GM12878 (cell line): Measurements from ENCODE around the gene CTNNA3. TPM values are rescaled to one million over a fixed set of nuclear protein-coding genes. Genes with fewer than 3 reads are reported as not detected.
A peak's percentile ranks its signal among the peaks of the same experiment; 100 is the strongest.

Experiments used
- ATAC-seq: fragments of 200-7000 bp; cut with Tn5 transposase; 3 replicates; pipeline ENCODE4 v1.9.1; 2020; ENCODE audit warnings: mild to moderate bottlenecking, moderate library complexity
- BruUV-seq: library from RNA; stranded (reverse); fragments of 400-500 nt; replicated peaks from 2 replicates; lab custom pipeline; 2021; lab: Mats Ljungman, UMichigan
- CTCF ChIA-PET: fragments of 300-600 bp; sonication (Branson Sonifier 250); formaldehyde crosslinking; extraction: SDS; loops from one replicate; lab custom pipeline; 2021; ENCODE audit warnings: inconsistent platforms; lab: Yijun Ruan, JAX
- POLR2A ChIA-PET: fragments of 350-600 bp; formaldehyde crosslinking; extraction: SDS; loops from one replicate; lab custom pipeline; 2021; ENCODE audit warnings: inconsistent platforms; lab: Charles Lee
- RAD21 ChIA-PET: fragments of 300-600 bp; sonication (Branson Sonifier 250); formaldehyde crosslinking; loops from one replicate; lab custom pipeline; 2023; ENCODE audit warnings: antibody characterized with exemption; ENCODE audit not compliant: unreplicated experiment; lab: Charles Lee
- SMC1A ChIA-PET: fragments of 300-600 bp; sonication (Branson Sonifier 250); formaldehyde crosslinking; loops from one replicate; lab custom pipeline; 2023; ENCODE audit not compliant: unreplicated experiment, uncharacterized antibody; lab: Charles Lee
- DNase-seq: peaks from one replicate; pipeline ENCODE4 v3.0.0-alpha.2; 2011; ENCODE audit warnings: low read depth, low spot score
- FAIRE-seq: peaks from 3 replicates; lab custom pipeline; 2011; peaks lifted over from hg19 to GRCh38; lab: Jason Lieb, UNC
- H2AFZ ChIP-seq: 2 replicates; pipeline ENCODE4 v1.6.0; 2011; ENCODE audit warnings: low read depth, low read length, control low read depth; ENCODE audit not compliant: control insufficient read depth
- H3K27ac ChIP-seq: 2 replicates; pipeline ENCODE4 v1.5.1; 2011; ENCODE audit warnings: control low read depth; ENCODE audit not compliant: control insufficient read depth, insufficient read depth
- H3K27me3 ChIP-seq, 2 experiments: replicated peaks in 1 of 2; 2 replicates each; pipeline versions ENCODE4 v1.6.0 to v1.6.1; 2011; ENCODE audit warnings: low read length in 1 of 2; ENCODE audit not compliant: control insufficient read depth in 2 of 2, insufficient read depth in 2 of 2
- H3K36me3 ChIP-seq, 2 experiments: 2 replicates each; pipeline ENCODE4 v1.5.1; 2011; ENCODE audit warnings: low read length in 1 of 2; ENCODE audit not compliant: control insufficient read depth in 2 of 2, insufficient read depth in 2 of 2
- H3K4me1 ChIP-seq: 2 replicates; pipeline ENCODE4 v1.6.1; 2011; ENCODE audit warnings: mild to moderate bottlenecking, low read length, moderate library complexity, mixed read lengths; ENCODE audit not compliant: control insufficient read depth, insufficient read depth
- H3K4me2 ChIP-seq: 2 replicates; pipeline ENCODE4 v1.6.0; 2011; ENCODE audit warnings: control low read depth; ENCODE audit not compliant: control insufficient read depth, insufficient read depth
- H3K4me3 ChIP-seq: fragments of 200-600 bp; sonication (generic); 2 replicates; pipeline ENCODE4 v1.5.1; 2016
- H3K79me2 ChIP-seq: 2 replicates; pipeline ENCODE4 v1.6.0; 2011; ENCODE audit warnings: low read length; ENCODE audit not compliant: control insufficient read depth, insufficient read depth
- H3K9ac ChIP-seq: 2 replicates; pipeline ENCODE4 v1.8.0; 2011; ENCODE audit warnings: low read length, control low read depth, mixed read lengths; ENCODE audit not compliant: control insufficient read depth, insufficient read depth
- H3K9me3 ChIP-seq: replicated peaks from 3 replicates; pipeline ENCODE4 v1.5.1; 2011; ENCODE audit warnings: mild to moderate bottlenecking, low read length; ENCODE audit not compliant: control insufficient read depth, insufficient read depth
- H4K20me1 ChIP-seq: 2 replicates; pipeline ENCODE4 v1.6.0; 2011; ENCODE audit not compliant: control insufficient read depth, insufficient read depth
- EGR1 ChIP-seq, 2 experiments: IDR thresholded peaks; 1 replicate in 1 of 2; 2 replicates in 1 of 2; pipeline ENCODE4 v1.6.1; 2011 to 2012; ENCODE audit warnings: low read depth in 2 of 2, low read length in 2 of 2, borderline replicate concordance in 1 of 2, mild to moderate bottlenecking in 1 of 2, moderate library complexity in 1 of 2
- IKZF1 ChIP-seq: fragments of 450-650 bp; conservative IDR thresholded peaks from 2 replicates; pipeline ENCODE4 v1.6.1; 2017; ENCODE audit warnings: antibody characterized with exemption, mild to moderate bottlenecking
- IKZF2 ChIP-seq, 2 experiments: fragments of 450-650 bp; IDR thresholded peaks; 2 replicates each; pipeline ENCODE4 v1.6.1; 2017; ENCODE audit warnings: mild to moderate bottlenecking in 2 of 2, moderate library complexity in 2 of 2
- NR2F1 ChIP-seq: fragments of 450-650 bp; conservative IDR thresholded peaks from 2 replicates; pipeline ENCODE4 v1.6.1; 2017; ENCODE audit warnings: mild to moderate bottlenecking
- ZNF384 ChIP-seq: IDR thresholded peaks from 2 replicates; pipeline ENCODE4 v1.6.1; 2012; ENCODE audit warnings: low read depth, mild to moderate bottlenecking, low read length, improper control_type of control experiment, borderline replicate concordance
- WGBS: methylation state at CpG from one replicate; pipeline ENCODE4 v1.1.6; 2016; ENCODE audit warnings: low lambda C conversion rate; ENCODE audit not compliant: insufficient replicate concordance, insufficient coverage; ENCODE audit errors: missing lambda C conversion rate; 5-methylcytosine and 5-hydroxymethylcytosine counted together
- in situ Hi-C: fragments of 300-500 bp; cut with MboI; formaldehyde crosslinking; loops from 9 replicates; pipeline ENCODE4 v1.14.3; 2018; ENCODE audit warnings: mixed read lengths
- intact Hi-C: fragments of 100-400 bp; cut with micrococcal nuclease; formaldehyde crosslinking; loops from one replicate; pipeline ENCODE4 v1.14.2; 2022; ENCODE audit not compliant: unreplicated experiment
- polyA plus RNA-seq, 11 experiments: library from polyadenylated mRNA; depleted of rRNA in 4 of 11; unstranded in 6 of 11; stranded (reverse) in 5 of 11; fragments of >200 nt; fragmentation: Nextera tagmentation in 4 of 11; fragmentation: Illumina TruSeq in 1 of 11; extraction: Ambion mirVana in 4 of 11; extraction: Trizol in 1 of 11; gene quantifications; 1 replicate in 1 of 11; 2 replicates in 10 of 11; pipeline versions ENCODE4 v1.2.1 to v1.2.3, GENCODE V29; 2011 to 2016; ENCODE audit warnings: inconsistent platforms in 2 of 11, missing spikeins in 2 of 11, low read depth in 1 of 11
- total RNA-seq, 4 experiments: library from RNA; depleted of rRNA in 3 of 4; stranded (reverse); fragments of >200 nt in 3 of 4; fragmentation: Illumina TruSeq in 1 of 4; extraction: Trizol in 1 of 4; gene quantifications; 2 replicates each; pipeline versions ENCODE4 v1.2.1 to v1.2.3, GENCODE V29; 2013 to 2021
- TF ChIP-seq, protein P1 (sequence below): fragments of 450-650 bp; IDR thresholded peaks from 2 replicates; pipeline ENCODE4 v1.6.1; 2016; ENCODE audit warnings: mild to moderate bottlenecking
- TF ChIP-seq, protein P2 (sequence below): IDR thresholded peaks from 2 replicates; pipeline ENCODE4 v1.6.1; 2011; ENCODE audit warnings: borderline replicate concordance, low read depth, mild to moderate bottlenecking, moderate library complexity, low read length; ENCODE audit not compliant: insufficient read depth, poor library complexity, severe bottlenecking

Gene CTNNA3
- total and polyA plus RNA-seq, 10 of the 15 experiments (the other 5 are each of a cell fraction or from before 2014, with no cell fraction given) = under 0.01 to 4.5 (median 0.22) TPM; not detected in 2

DNA sequence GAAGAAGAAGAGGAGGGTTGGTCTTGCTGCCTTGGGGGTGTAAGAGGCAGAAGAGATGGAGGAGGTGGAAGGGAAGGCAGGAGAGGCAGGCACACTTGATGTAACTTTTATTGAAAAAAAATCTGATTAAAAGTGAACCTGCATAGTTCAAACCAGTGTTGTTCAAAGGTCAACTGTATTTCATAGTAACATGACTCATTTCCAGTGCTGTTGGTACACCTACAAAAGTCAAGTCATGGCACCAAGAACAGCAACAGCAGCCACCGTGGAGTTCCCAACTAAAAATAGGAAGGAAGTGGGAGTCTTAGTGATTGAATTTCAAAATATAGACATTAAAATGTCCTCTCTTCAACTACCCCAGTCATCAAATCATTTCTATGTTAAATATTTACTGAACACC lies 88.5 kb downstream of the CTNNA3 start:
- H3K9me3 ChIP-seq = no peaks in the 10 kb centered on the region
- H3K79me2 ChIP-seq = no peaks in the 10 kb centered on the region
- RAD21 ChIA-PET = no interaction called here
- no peaks in the 10 kb centered on the region for H3K27me3 ChIP-seq
- DNase-seq (no peak), ATAC-seq (peak; percentile 79), FAIRE-seq (no peak)
- H3K4me1 ChIP-seq = no peaks in the 10 kb centered on the region
- SMC1A ChIA-PET = interaction anchor here (1.4 to 2.4 kb wide), 3 partner anchors 9 to 56 kb away, joined by 4 to 11 read pairs (median 6); no protein-coding TSS in a partner anchor
- no peak overlapping the region for H2AFZ ChIP-seq
- POLR2A ChIA-PET = no interaction called here
- in situ Hi-C loops = no loop called here
- H3K27ac ChIP-seq = no peak overlapping the region
- H3K4me3 ChIP-seq = no peak overlapping the region
- H4K20me1 ChIP-seq = no peaks in the 10 kb centered on the region
- CTCF ChIA-PET = interaction anchor here (2.7 kb wide), 1 partner anchor 90 kb away, joined by 13 read pairs; no protein-coding TSS in a partner anchor
- no TSS peak for BruUV-seq
- H3K9ac ChIP-seq = no peak overlapping the region
- WGBS = 0% methylated on average over 1 of the region's 1 CpG
- 0 out of 2 replicates have a peak, but pooled peaks have one; percentile 24 for TF ChIP-seq IKZF1
- TF ChIP-seq IKZF2 (IDR thresholded peaks at IDR 0.05) = peak; percentile 18 to 23; a peak in 1 of 4 replicates
- no peak for TF ChIP-seq EGR1 (IDR thresholded peaks at IDR 0.05; ENCODE audit: borderline replicate concordance in 1 of 2, low read depth in 2 of 2, low read length in 2 of 2)
- TF ChIP-seq, protein P1, sequence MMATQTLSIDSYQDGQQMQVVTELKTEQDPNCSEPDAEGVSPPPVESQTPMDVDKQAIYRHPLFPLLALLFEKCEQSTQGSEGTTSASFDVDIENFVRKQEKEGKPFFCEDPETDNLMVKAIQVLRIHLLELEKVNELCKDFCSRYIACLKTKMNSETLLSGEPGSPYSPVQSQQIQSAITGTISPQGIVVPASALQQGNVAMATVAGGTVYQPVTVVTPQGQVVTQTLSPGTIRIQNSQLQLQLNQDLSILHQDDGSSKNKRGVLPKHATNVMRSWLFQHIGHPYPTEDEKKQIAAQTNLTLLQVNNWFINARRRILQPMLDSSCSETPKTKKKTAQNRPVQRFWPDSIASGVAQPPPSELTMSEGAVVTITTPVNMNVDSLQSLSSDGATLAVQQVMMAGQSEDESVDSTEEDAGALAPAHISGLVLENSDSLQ = no peak
- TF ChIP-seq ZNF384 = no peak
- TF ChIP-seq NR2F1 = peak; percentile 15
- TF ChIP-seq, protein P2, sequence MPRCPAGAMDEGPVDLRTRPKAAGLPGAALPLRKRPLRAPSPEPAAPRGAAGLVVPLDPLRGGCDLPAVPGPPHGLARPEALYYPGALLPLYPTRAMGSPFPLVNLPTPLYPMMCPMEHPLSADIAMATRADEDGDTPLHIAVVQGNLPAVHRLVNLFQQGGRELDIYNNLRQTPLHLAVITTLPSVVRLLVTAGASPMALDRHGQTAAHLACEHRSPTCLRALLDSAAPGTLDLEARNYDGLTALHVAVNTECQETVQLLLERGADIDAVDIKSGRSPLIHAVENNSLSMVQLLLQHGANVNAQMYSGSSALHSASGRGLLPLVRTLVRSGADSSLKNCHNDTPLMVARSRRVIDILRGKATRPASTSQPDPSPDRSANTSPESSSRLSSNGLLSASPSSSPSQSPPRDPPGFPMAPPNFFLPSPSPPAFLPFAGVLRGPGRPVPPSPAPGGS = no peak
- TF ChIP-seq, all 136 proteins: peak for 3
- intact Hi-C loops = no loop called here
- Histone ChIP-seq H3K4me2 (no peak overlapping the region), H3K36me3 (no peaks in the 10 kb centered on the region)
